ENCODE measurements around the gene PSMD14.
"Not testable (repeated sequence)": the region's sequence is repeated elsewhere in the genome, so short reads cannot be mapped to it uniquely, and the experiment has no call there.

The PSMD14 gene

GRCh38 chr2:161308178-161308955, at the start of gene PSMD14:
PSMD14 (plus strand) TSS chr2:161308425; CDS start chr2:161318826, 10,401 bp downstream.
- Mint-ChIP-seq H3K27me3 (no peaks in the 10 kb centered on the region), H3K4me1 (peaks cover 18% of the 10 kb centered on the region), H3K9me3 (no peaks in the 10 kb centered on the region), H3K36me3 (peaks cover 2% of the 10 kb centered on the region), H3K4me3 (peak within 1 kb of the TSS; percentile 95), H3K27ac (peak within 1 kb of the TSS; percentile 95)
- DNase-seq (ENCODE audit: low spot score in 2 of 2) (peak; percentile 74 to 78), ATAC-seq (ENCODE audit: low read depth) (peak; percentile 88)

- no peaks in the 10 kb centered on the region for H3K4me1 Mint-ChIP-seq
- no peaks in the 10 kb centered on the region for H3K27me3 Mint-ChIP-seq
- DNase-seq (ENCODE audit: low spot score in 2 of 2) (no peak), ATAC-seq (ENCODE audit: low read depth) (no peak)
- no peaks in the 10 kb centered on the region for H3K36me3 Mint-ChIP-seq
- no peak overlapping the region for H3K27ac Mint-ChIP-seq
- no peaks in the 10 kb centered on the region for H3K9me3 Mint-ChIP-seq
- H3K4me3 Mint-ChIP-seq, result no peak overlapping the region
Measured at GRCh38 chr2:161265874-161266273, 42.4 kb upstream of the PSMD14 start.

GRCh38 chr2:161269111-161269510, 39.1 kb upstream of the PSMD14 start:
- no peaks in the 10 kb centered on the region for H3K36me3 Mint-ChIP-seq
- H3K27ac Mint-ChIP-seq, result no peak overlapping the region
- H3K9me3 Mint-ChIP-seq, result no peaks in the 10 kb centered on the region
- DNase-seq (ENCODE audit: low spot score in 2 of 2), result no peak
- no peaks in the 10 kb centered on the region for H3K27me3 Mint-ChIP-seq
- H3K4me1 Mint-ChIP-seq, result no peaks in the 10 kb centered on the region
- ATAC-seq (ENCODE audit: low read depth), result no peak
- H3K4me3 Mint-ChIP-seq, result no peak overlapping the region

GRCh38 chr2:161273038-161273760, 35.0 kb upstream of the PSMD14 start:
- H3K9me3 Mint-ChIP-seq, result no peaks in the 10 kb centered on the region
- no peak overlapping the region for H3K27ac Mint-ChIP-seq
- DNase-seq (ENCODE audit: low spot score in 2 of 2), result peak; percentile 31 to 52
- H3K4me1 Mint-ChIP-seq, result no peaks in the 10 kb centered on the region
- peaks cover 2% of the 10 kb centered on the region for H3K27me3 Mint-ChIP-seq
- no peaks in the 10 kb centered on the region for H3K36me3 Mint-ChIP-seq
- no peak overlapping the region for H3K4me3 Mint-ChIP-seq
- ATAC-seq (ENCODE audit: low read depth), result peak; percentile 61

GRCh38 chr2:161278564-161279229, 29.5 kb upstream of the PSMD14 start:
- not testable (repeated sequence) for H3K4me1 Mint-ChIP-seq; H3K27ac Mint-ChIP-seq; H3K9me3 Mint-ChIP-seq; ATAC-seq (ENCODE audit: low read depth); H3K27me3 Mint-ChIP-seq; H3K36me3 Mint-ChIP-seq; H3K4me3 Mint-ChIP-seq
- peak in 1 of 2 donors; percentile 25 for DNase-seq (ENCODE audit: low spot score in 2 of 2)

- ATAC-seq (ENCODE audit: low read depth); H3K9me3 Mint-ChIP-seq; H3K4me3 Mint-ChIP-seq; DNase-seq (ENCODE audit: low spot score in 2 of 2); H3K27me3 Mint-ChIP-seq; H3K27ac Mint-ChIP-seq; H3K4me1 Mint-ChIP-seq; H3K36me3 Mint-ChIP-seq: not testable (repeated sequence)
Measured at GRCh38 chr2:161279230-161279815, 28.9 kb upstream of the PSMD14 start.

GRCh38 chr2:161280906-161281323, 27.3 kb upstream of the PSMD14 start:
- not testable (repeated sequence) for H3K9me3 Mint-ChIP-seq; H3K4me3 Mint-ChIP-seq; H3K27me3 Mint-ChIP-seq; ATAC-seq (ENCODE audit: low read depth); H3K4me1 Mint-ChIP-seq; H3K27ac Mint-ChIP-seq; H3K36me3 Mint-ChIP-seq
- peak in 1 of 2 donors; percentile 19 for DNase-seq (ENCODE audit: low spot score in 2 of 2)

- H3K27ac Mint-ChIP-seq; H3K27me3 Mint-ChIP-seq; H3K4me1 Mint-ChIP-seq; ATAC-seq (ENCODE audit: low read depth); H3K36me3 Mint-ChIP-seq; H3K9me3 Mint-ChIP-seq; DNase-seq (ENCODE audit: low spot score in 2 of 2); H3K4me3 Mint-ChIP-seq: not testable (repeated sequence)
Measured at GRCh38 chr2:161281615-161282310, 26.5 kb upstream of the PSMD14 start.

GRCh38 chr2:161282311-161282644, 25.9 kb upstream of the PSMD14 start:
- DNase-seq (ENCODE audit: low spot score in 2 of 2); ATAC-seq (ENCODE audit: low read depth); H3K4me3 Mint-ChIP-seq; H3K9me3 Mint-ChIP-seq; H3K27me3 Mint-ChIP-seq; H3K4me1 Mint-ChIP-seq; H3K27ac Mint-ChIP-seq; H3K36me3 Mint-ChIP-seq: not testable (repeated sequence)

- H3K27me3 Mint-ChIP-seq, result peaks cover 2% of the 10 kb centered on the region
- no peak overlapping the region for H3K27ac Mint-ChIP-seq
- no peaks in the 10 kb centered on the region for H3K36me3 Mint-ChIP-seq
- no peak for ATAC-seq (ENCODE audit: low read depth)
- no peak for DNase-seq (ENCODE audit: low spot score in 2 of 2)
- H3K4me3 Mint-ChIP-seq, result no peak overlapping the region
- H3K4me1 Mint-ChIP-seq, result no peaks in the 10 kb centered on the region
- no peaks in the 10 kb centered on the region for H3K9me3 Mint-ChIP-seq
Measured at GRCh38 chr2:161283926-161284325, 24.3 kb upstream of the PSMD14 start.

GRCh38 chr2:161303535-161304050, 4.6 kb upstream of the PSMD14 start:
- no peak overlapping the region for H3K27ac Mint-ChIP-seq
- ATAC-seq (ENCODE audit: low read depth) (no peak), DNase-seq (ENCODE audit: low spot score in 2 of 2) (no peak)
- H3K27me3 Mint-ChIP-seq, result peaks cover 1% of the 10 kb centered on the region
- no peak overlapping the region for H3K4me3 Mint-ChIP-seq
- H3K36me3 Mint-ChIP-seq, result peaks cover 2% of the 10 kb centered on the region
- H3K9me3 Mint-ChIP-seq, result no peaks in the 10 kb centered on the region
- peaks cover 4% of the 10 kb centered on the region for H3K4me1 Mint-ChIP-seq

- peaks cover 2% of the 10 kb centered on the region for H3K36me3 Mint-ChIP-seq
- H3K4me3 Mint-ChIP-seq, result peak overlapping the region; percentile 53
- DNase-seq (ENCODE audit: low spot score in 2 of 2) (no peak), ATAC-seq (ENCODE audit: low read depth) (no peak)
- H3K27ac Mint-ChIP-seq, result peak overlapping the region; percentile 95
- peaks cover 14% of the 10 kb centered on the region for H3K4me1 Mint-ChIP-seq
- no peaks in the 10 kb centered on the region for H3K9me3 Mint-ChIP-seq
- peaks cover 1% of the 10 kb centered on the region for H3K27me3 Mint-ChIP-seq
Measured at GRCh38 chr2:161306919-161307318, 1.3 kb upstream of the PSMD14 start.

- Mint-ChIP-seq H3K27me3 (peaks cover under 1% of the 10 kb centered on the region), H3K4me1 (peaks cover 16% of the 10 kb centered on the region), H3K36me3 (peaks cover 2% of the 10 kb centered on the region), H3K4me3 (peak overlapping the region; percentile 95), H3K9me3 (no peaks in the 10 kb centered on the region), H3K27ac (peak overlapping the region; percentile 95)
- ATAC-seq (ENCODE audit: low read depth) (no peak), DNase-seq (ENCODE audit: low spot score in 2 of 2) (no peak)
Measured at GRCh38 chr2:161307676-161308075, 549 bp upstream of the PSMD14 start.

All from memory B cell (primary cell).